H7 (cell line): ENCODE measurements around the gene ARGLU1. TPM values are rescaled to one million over a fixed set of nuclear protein-coding genes. Genes with fewer than 3 reads are reported as not detected.

ENCODE experiments used
- DNase-seq: peaks from one replicate; pipeline ENCODE4 v3.0.0; 2012
- H3K27me3 ChIP-seq: 2 replicates; pipeline ENCODE4 v1.6.0; 2011; ENCODE audit warnings: mild to moderate bottlenecking, low read length; ENCODE audit not compliant: control insufficient read depth, insufficient read depth
- H3K36me3 ChIP-seq: replicated peaks from 2 replicates; pipeline ENCODE4 v1.5.1; 2011; ENCODE audit warnings: low read length; ENCODE audit not compliant: control insufficient read depth, insufficient read depth
- H3K4me3 ChIP-seq: 2 replicates; pipeline ENCODE4 v1.5.1; 2011; ENCODE audit warnings: low read depth, mild to moderate bottlenecking, control low read depth, low read length, moderate library complexity; ENCODE audit not compliant: insufficient read depth
- total RNA-seq: library from RNA; depleted of rRNA; stranded (reverse); fragments of >200 nt; shearing (Covaris generic); gene quantifications from 2 replicates; pipeline ENCODE4 v1.2.3, GENCODE V29; 2014

Gene ARGLU1
- total RNA-seq, 1 experiment from 2014 or later: 45.9 TPM

DNA sequence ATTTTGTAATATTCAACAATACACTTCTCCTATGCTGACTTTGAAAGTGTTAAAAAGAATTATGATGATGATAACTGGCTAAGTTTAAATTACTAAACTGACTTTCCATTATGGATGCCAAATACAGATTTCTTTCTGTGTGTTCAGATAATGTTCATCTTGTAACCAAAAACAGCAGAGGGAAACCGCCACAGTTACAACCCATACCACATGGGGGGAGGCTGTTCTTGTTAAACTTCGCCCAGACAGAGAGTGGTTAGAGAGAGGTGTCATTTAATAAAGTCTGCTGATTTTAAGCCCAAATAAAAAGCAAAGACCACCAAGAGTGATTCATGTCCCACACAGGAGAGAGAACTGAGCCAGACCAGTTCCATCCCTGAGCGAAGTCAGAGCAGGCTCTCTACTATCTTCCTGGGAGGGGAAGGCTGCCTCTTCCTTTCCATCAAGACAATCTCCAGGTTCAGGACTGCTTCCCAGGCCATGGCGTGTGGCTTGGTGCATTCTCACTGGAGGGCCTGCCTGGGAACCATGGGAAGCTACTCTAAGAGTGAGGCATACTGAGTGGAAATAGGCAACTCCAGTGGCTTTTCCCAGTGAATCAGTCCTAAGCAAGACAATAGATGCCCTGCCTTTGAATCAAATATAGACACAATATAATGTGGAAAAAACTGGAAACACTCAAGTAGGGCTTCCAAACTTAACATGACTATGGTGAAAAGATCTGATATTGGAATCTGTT, 50.7 kb downstream of the ARGLU1 start:
- no peaks in the 10 kb centered on the region for H3K36me3 ChIP-seq
- no peak overlapping the region for H3K4me3 ChIP-seq
- DNase-seq: no peak
- H3K27me3 ChIP-seq: no peaks in the 10 kb centered on the region

DNA sequence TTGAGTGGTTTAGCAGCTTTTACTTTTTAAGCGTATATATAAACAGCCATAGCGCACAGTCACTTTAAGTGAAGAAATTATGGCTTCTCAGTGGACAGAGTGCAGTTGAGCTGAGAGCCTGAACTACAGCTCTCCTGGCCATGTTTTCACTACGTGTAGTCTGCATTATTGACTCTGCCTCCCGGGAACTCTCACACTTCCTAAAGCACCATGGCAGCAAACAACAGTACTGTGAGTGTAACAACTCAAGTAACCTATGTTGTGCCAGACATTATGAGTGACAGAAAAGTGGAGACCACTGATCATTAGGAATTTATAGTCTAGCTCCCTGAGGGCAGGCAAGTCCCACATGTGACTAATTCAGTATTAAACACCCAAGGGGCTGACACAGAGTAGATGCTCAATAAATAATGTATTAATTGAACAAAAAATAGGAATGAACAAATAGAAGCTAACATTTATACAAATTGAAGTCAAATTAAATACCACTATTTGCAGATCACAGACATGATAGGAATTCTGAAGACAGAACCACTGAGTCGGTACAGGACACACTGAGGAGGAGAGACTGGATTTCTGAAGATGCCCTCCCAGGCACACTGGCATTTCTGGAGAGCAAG, 52.2 kb downstream of the ARGLU1 start:
- Histone ChIP-seq H3K4me3 (no peak overlapping the region), H3K27me3 (no peaks in the 10 kb centered on the region), H3K36me3 (no peaks in the 10 kb centered on the region)
- no peak for DNase-seq

DNA sequence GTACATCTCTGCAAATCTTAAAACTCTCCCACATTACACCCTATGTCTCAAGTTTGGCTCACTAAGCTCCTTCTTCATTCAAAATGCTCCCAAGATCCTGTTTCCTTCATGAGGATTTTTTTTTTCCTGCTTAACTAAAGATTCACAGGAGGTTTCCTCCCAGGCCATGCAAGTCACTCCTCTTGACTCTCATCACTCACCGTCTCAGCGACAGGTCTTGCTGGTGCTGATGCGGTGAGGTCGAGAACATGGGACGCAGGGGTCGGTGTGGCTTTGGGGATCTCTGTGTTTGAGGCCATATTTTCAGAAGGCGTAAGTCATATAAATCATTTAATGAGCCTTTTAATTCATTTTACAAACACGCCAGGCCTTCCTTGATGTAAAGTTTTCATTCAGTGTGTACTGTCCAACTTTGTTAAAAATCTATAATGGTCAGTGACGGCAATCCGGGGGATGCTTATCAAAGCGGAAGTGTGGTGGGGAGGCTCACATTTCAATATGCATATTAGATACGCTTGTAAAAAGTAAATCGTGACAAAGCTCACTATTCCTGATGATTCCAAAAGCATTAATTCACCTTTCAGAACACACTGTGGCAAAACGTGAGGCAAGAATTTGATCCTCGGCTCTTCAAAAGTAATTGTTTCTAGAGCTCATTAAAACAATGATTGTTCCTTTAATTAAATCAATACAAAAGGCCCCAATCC, 52.9 kb downstream of the ARGLU1 start:
- DNase-seq: no peak
- Histone ChIP-seq H3K4me3 (no peak overlapping the region), H3K27me3 (no peaks in the 10 kb centered on the region), H3K36me3 (no peaks in the 10 kb centered on the region)

DNA sequence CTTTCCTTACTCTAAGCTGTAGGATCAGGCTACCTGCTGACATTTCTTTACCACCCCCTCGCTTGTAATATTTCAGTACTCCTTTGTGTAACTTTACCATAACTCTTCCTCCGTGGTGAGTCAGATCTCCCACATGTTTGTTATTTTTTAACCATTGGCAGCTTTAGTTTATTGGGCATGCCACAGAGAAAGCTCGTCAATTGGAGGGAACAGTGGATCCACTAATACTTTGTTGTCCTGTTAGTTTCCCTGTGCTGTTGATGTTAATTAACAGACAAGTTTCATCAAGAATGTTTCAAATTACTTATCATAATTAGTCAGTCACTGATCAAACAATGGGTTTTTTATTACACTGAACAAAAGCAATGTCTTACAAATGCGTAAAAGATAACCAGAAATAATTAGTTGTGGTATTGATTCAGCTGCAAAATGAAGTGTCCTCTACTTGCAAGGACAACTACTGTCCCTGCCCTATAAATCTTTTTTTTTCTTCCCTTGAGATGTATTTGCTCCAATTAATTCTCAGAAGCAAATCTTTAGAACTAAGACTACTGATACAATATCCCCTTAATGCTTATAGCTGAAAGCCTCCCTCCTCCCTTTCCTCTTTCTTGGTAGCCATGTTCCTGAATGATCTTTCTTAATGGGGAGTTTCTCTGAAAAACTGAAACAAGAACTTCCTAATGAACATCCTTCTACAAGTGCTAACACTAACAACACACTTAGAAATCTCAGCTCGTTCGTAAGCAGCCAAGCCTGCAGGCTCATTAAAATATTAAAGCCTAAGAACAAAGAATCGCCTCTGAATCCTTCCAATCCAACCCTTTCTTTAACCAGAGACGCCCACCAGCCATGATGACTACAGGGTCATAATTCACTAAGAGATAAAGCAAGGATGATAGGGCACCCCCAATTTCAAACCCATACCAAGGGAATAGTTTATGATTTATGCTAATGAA, 54.6 kb downstream of the ARGLU1 start:
- H3K36me3 ChIP-seq: no peaks in the 10 kb centered on the region
- no peaks in the 10 kb centered on the region for H3K27me3 ChIP-seq
- no peak for DNase-seq
- H3K4me3 ChIP-seq: no peak overlapping the region

DNA sequence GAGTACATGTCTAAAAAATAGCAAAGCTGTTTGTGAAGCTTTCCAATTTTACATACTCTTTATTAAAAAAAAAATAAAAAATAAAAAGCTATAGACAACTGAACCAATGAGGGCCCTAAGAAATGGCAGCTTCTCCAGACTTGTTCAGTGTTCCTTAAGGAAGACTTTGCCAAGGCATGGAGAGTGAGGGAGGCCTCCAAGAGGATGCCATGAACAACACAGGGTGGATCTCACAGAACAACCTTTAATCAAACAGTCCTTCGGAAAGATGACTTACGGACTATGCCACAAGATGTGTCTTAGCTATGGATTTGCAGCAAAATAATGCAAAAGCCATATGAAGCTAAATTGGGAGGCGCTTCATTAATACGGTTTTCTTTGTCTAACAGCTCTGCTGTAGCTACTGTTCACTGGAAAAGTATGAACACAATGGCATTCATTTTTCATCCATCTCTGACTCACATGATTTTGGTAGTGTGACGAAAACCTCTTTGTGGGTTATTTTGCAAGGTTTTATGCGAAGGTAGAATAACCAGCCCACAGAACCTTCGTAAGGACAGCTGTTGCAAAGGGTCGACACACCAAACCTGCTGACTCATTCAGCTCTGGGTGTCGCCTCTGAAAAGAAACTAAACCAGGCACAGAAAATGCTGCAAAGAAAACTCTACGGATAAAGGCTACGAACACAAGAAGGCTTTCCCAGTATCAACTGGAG, 60.2 kb downstream of the ARGLU1 start:
- no peaks in the 10 kb centered on the region for H3K27me3 ChIP-seq
- no peak overlapping the region for H3K4me3 ChIP-seq
- no peaks in the 10 kb centered on the region for H3K36me3 ChIP-seq
- no peak for DNase-seq

GRCh38 chr13:106506286-106506685, 61.7 kb downstream of the ARGLU1 start:
- no peaks in the 10 kb centered on the region for H3K27me3 ChIP-seq
- DNase-seq: no peak
- no peak overlapping the region for H3K4me3 ChIP-seq
- H3K36me3 ChIP-seq: no peaks in the 10 kb centered on the region

DNA sequence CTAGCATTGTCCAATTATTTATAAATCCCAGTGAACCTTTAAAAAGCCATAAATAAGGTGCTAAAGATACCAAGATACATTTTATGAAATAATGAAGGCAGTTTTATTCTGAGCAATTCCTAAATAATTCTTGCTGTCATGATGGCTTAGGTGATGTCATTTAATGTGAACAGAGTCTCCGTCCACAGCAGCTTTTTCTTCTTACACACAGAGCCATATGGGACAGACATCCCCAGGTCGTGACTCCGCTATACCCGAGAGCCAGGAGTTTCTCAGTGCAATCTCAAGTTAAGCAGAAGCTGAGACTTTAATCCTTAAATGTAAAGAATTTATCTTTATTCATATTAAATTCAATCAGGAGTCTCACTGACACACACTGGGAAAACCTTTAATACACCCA, 62.2 kb downstream of the ARGLU1 start:
- no peak for DNase-seq
- H3K27me3 ChIP-seq: no peaks in the 10 kb centered on the region

DNA sequence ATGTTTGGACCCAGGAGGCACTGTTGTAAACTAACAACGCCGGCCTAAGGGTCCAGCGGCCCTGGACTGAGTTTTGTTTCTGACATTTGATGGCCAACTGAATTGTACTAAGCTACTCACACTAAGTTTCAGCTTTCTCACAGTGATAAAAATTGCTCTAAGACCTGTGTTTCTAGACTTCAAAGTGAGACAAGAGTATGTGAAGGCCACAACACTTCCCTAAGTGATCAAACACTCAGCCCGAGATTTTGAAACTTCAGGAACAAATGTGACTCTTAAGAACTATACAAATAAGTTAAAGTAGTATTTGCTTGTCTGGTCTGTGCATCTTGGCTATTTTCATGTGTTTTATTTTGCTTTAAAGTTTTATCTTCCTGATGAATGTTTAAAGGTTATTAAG, 62.6 kb downstream of the ARGLU1 start:
- Histone ChIP-seq H3K27me3 (no peaks in the 10 kb centered on the region), H3K4me3 (no peak overlapping the region), H3K36me3 (no peaks in the 10 kb centered on the region)
- no peak for DNase-seq

More for the DNA sequence above, 62.2 kb downstream of the ARGLU1 start:
- Histone ChIP-seq H3K36me3 (no peaks in the 10 kb centered on the region), H3K4me3 (no peak overlapping the region)

- no peak overlapping the region for H3K4me3 ChIP-seq
- no peak for DNase-seq
- no peaks in the 10 kb centered on the region for H3K36me3 ChIP-seq
- H3K27me3 ChIP-seq: no peaks in the 10 kb centered on the region
Observed at GRCh38 chr13:106503730-106504453, 64.0 kb downstream of the ARGLU1 start.

DNA sequence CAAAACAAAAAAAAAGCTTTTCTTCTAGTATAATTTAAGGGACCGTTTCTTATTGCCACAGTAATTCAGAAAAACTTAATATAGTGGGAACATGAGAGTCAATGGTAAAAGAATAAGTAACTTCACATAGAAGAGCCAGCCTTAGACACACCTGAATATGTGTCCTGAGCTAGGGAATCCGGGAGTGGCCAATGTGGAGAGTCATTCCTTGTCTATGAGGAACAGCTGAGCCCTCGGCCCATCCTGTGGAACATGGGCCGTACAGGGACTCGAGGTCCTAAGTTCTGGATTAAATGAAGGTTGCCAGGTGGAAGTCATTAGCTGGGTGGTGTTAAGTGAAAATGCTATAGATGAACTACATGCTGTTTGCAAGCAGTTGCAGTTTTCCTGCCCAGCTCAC, 64.7 kb downstream of the ARGLU1 start:
- H3K36me3 ChIP-seq: no peaks in the 10 kb centered on the region

GRCh38 chr13:106500445-106500844, 67.5 kb downstream of the ARGLU1 start:
- Histone ChIP-seq H3K36me3 (no peaks in the 10 kb centered on the region), H3K4me3 (no peak overlapping the region), H3K27me3 (no peaks in the 10 kb centered on the region)
- DNase-seq: no peak

More for the DNA sequence above, 64.7 kb downstream of the ARGLU1 start:
- no peak for DNase-seq
- Histone ChIP-seq H3K27me3 (no peaks in the 10 kb centered on the region), H3K4me3 (no peak overlapping the region)

- no peak for DNase-seq
- Histone ChIP-seq H3K36me3 (no peaks in the 10 kb centered on the region), H3K27me3 (no peaks in the 10 kb centered on the region), H3K4me3 (no peak overlapping the region)
Observed at GRCh38 chr13:106499896-106500295, 68.0 kb downstream of the ARGLU1 start.

DNA sequence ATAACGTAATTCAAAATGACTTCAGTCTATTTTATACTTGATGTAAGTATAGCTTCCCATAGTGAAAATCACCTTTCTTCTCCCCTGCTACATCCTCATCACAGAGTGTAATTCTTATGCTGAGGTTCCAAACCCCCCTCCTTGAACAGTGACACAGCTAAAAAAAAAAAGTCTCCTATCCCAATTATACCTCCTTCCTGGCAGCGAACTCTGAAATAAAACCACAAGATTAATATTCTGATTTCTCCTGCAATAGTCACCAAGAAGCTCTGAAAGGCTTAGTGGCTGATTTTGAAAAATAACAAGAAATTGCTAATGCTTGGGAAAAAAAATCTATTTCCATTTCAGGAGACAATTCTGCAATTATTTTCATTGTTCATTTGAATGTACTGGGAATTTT, 68.8 kb downstream of the ARGLU1 start:
- no peak for DNase-seq
- Histone ChIP-seq H3K27me3 (no peaks in the 10 kb centered on the region), H3K4me3 (no peak overlapping the region), H3K36me3 (no peaks in the 10 kb centered on the region)
